GM19043 (cell line): ENCODE results near the gene AREG.

Experiments
- ATAC-seq: cut with Tn5 transposase; IDR thresholded peaks from one replicate; pipeline ENCODE4 v1.9.1; 2021; ENCODE audit warnings: low read depth; ENCODE audit not compliant: unreplicated experiment

The AREG gene

DNA sequence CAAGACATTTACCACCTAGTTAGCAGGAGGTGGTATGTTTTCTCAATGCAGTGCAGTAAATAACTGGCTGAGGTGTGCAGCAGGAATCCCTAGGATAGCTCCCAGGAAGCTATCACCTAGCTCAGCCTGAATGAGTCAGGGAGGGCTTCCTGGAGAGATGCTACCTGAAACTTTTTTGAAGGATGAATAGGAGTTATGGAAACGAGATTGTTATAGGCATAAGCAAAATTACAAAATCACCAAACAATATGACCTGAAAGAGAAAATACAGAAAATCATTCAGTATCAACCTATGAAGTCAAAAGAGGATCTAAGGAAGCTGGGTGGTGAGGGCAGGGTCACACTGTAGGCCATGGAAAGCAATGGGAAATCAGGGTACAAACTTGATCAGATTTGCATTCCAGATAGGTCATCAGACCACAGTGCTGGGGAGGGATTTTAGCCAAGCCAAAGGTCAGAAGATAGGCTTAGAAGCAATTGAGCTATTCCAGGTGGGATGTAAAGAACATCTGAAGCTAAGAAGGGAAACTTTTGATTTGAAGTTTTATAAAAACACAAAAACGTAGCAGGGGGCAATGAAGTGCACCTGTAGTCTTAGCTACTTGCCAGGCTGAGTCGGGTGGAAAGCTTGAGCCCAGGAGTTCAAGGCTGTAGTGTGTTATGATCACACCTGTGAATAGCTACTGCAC, 11.3 kb downstream of the AREG start:
- no peak for ATAC-seq

DNA sequence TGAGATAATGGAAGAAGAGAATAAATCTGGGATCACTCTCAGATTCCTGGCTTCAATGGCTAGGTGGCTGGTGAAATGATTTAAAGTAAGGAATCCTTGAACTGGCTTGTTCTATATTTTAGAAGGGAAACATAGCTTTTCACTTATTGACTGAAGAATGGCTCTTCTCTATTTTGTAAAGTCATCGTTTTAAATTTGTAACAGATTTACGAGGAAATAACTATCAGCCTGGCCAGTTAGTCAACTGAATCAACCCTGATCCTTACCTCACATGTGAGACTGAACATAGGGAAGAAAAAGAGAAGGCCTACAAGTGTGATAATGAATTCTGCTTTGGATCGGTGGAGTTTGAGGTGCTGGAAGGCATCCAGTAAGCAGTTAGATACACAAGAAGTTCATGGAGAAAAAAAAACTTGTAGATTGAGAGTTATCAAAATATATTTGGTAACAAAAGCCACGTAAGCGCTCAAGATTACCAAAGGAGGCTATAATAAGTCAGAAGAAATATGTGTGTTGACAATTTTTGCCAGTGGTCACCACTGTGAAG, 12.0 kb downstream of the AREG start:
- ATAC-seq: no peak

DNA sequence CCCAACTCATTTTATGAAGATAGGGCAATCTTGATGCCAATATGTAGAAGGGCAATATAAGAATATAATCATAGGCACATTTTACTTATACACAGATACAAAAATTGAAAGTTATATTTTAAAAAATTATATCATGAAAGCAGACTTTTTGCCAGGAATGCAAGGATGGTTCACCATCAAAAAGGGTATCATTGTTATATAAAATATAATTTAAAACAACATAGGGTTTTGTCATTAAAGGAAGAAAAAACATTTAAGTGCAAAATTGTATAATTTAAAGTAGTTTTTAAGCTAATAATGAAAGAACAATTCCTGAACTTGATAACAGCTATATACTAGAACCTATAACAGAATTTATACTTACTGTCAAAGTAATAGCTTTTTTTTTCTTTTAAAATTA, 15.9 kb downstream of the AREG start:
- ATAC-seq: no peak

DNA sequence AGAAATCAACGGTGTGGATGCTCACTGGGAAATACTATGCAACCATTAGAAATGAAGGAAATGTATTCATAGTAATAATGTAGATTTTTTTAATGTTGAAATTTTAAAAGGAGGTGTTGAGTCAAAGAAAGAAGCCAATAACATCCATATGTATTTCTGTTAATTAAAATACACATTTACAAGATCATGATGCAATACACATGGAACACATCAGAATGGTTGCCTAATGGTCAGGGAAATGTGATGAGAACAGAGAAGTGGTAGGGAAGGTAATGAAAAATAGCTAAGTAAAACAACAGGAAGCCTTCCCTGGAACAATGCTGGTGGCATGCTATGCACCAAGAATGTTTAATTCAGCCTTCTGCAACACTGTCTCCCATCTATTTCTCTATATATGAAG, 18.2 kb downstream of the AREG start:
- no peak for ATAC-seq

DNA sequence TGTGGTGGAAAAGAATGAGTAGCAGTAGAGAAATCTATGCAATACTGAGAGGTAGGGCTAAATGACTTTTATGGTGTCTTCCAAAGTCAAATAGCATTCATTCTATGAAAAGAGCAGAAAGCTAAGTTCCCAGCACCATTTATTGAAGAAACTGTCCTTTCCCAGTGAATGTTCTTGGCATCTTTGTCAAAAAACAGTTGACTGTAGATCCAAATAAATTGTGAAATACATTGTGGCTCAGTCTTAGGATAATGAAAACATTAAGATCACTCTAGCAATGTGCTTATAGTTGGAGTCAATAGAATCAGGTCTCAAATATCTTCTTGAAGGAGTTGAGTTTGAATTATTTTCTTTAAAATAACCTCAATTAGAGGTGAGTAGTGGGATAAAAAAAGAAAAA, 19.4 kb downstream of the AREG start:
- ATAC-seq: no peak

DNA sequence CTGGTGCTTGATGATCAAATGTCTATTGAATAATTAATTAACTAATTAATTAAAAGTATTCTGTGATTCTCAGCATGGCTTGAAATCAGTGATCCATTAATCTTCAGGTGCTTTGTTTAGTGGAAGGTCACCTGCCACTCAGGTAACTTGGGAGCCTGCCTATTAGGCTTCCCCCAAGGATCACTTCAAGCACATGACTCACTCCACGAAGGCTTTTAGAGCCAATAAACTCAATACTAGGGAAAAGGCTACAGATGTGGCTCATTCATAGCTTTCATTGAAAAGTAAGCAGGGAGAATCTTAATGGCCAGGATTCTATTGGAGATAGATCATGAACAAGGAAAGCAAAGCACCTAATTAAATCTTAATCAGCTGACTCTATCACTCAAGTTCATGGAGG, 21.3 kb downstream of the AREG start:
- ATAC-seq: no peak

DNA sequence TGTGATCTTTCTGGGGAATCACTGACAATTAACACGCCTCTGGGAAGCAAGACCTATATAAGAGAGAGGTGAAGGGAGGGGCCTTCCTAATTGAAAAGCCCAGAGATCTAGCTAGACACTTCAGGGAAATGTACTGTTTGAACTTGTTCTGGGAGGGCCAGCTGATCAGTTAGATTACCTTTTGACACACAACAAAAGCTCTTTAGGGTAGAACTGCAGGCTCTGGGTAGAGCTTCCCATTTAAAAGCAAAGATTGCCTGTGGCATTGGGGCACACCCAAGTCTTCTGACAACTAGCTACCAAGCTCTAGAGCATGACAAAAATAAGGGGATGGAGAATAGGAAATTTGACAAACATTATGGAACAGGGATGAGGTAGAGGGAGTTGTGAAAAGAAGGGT, 26.3 kb downstream of the AREG start:
- ATAC-seq: no peak

DNA sequence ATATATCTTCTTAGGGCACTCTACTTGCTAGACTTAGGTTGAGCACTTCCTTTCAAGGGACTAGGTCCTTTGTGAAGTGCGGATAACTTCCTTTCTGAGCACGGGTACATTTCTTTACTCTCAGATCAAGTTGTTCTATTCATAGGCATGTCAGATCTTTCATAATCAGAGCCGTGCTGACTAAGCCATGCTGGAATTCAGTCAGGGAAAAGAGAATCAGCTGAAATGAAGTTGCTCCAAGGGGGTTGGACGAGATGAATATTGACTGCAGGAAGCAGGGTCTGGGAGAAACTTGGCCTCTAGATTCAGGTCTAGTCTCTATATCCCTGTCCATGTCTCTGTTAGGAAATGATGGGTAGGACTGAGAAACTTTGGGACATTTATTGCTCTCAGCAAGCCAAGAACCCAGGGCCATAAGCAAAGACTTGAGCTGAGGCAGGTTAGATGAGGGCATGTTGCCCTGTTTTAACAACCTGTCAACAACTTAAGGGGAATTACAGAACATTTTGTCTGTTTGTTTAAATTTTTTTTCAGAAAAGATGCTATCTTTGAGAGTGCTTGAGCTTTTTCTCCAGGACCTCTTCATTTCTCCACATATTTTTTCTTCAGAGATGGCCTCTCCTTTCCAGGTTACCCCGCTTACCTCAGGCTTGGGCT, 28.3 kb downstream of the AREG start:
- ATAC-seq: no peak

DNA sequence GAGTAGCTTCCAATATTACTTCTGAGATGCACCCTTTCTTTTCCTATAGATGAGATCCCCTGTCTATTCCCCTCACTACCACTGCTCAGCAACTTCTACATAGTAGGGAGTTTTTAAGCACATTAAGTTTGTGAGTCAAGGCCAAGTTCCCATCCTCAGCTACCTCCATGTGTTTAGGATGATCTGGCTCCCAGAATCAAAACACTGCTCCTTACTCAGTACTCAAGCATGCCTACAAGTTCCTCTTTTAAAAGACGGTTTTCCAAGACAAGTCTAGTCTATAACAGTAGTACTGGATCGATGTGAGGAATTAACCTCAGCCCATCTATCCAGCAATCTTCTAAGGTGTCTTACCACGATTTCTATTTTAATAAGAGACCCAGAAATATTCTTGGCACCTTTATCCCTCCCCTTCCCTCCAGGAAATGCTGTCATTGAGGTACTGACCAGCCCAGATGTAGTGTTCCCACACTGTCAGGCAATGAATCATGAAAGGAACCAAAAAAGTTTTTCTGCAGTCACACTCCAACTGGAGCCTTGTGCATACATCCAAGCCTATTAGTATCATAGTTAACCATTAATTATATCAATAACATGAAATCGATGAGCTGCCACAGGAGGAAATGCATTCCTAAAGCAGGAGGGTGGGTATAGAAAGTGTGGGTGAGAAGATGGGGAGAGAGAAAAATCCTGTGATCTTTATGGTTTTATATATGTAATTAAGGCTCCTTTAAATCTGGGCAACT, 29.6 kb downstream of the AREG start:
- ATAC-seq: no peak

DNA sequence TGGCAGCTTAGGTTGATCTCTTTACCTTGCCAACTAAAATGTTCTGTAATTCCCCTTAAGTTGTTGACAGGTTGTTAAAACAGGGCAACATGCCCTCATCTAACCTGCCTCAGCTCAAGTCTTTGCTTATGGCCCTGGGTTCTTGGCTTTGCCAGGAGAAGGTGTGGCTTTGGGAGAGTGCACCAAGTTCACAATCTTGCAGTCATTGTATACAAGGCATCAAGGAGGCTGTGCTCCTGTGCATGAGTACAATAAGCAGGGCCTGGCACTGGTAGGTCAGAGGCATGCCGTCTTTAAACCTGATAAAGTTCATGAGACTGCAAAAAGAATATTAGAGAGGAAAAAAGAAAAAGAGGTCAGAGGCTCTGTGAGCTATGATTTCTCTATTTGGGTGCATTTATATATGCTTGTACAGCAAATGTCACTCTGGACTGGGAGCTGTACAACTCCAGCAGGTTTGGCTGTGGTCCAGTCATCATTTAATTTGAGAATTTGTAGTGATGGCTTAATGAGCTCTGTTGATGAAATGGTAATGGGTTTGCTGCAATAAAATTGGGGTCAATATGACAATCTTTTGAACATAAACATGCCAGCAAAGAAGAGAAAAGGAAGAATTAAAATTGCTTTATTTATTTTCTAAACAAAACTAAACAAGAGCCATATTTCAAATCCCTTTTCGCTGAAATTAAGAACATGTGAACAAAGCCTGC, 30.3 kb downstream of the AREG start:
- no peak for ATAC-seq

DNA sequence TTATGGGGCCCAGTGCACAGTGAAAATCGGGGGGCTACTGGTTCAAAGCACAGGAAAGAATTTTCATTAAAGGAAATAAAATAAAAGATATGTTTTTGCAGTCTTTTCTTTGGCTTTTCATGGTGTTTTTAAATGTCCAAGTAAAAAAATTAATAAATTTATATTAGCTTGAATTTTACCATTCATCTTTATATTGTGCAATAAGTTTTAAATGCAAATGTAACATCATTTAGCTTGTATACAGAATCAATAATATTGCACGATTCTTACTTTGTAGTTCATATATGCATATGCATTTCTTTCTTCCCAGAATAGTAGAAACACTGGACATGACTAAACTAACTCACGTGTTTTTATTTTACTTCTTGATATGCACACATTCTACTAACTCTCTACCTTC, 31.0 kb downstream of the AREG start:
- no peak for ATAC-seq

DNA sequence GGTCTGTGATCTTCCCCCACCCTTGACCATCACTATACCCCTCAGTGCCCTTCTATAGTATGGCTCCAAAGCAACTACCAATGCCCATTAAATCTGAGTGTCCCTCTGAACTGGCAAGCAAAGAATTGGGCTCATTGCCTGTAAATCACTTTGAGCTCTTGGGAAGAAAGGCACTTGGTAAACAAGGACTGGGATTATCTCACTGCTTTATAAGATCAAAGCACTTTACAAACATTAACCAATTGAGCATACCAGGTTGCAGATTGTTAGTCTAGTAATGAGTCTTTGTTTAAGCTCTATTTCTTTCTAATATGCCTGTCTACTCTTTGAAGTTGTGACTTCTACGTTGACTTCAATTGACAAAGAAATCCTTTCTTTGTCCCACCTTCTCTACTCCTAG, 34.1 kb downstream of the AREG start:
- ATAC-seq: no peak

DNA sequence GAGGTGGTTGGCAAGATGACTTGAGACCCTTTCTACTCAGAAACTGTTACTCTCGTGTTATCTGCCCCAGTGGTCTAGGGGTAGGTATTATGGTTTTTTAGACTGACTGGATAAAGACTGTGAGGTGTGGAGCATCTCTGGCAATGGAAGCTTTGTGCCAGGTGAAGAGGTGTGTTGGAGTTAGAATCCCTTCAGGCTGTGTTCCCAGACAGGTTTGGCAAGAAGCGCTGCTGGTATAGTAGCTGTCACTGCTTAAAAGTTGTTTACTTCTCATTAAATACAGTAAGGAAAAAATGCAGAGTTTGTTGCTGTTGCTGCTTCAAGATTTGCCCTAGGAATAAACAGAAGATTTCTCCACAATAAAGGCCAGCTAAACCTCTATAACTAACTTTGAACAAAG, 35.3 kb downstream of the AREG start:
- no peak for ATAC-seq

DNA sequence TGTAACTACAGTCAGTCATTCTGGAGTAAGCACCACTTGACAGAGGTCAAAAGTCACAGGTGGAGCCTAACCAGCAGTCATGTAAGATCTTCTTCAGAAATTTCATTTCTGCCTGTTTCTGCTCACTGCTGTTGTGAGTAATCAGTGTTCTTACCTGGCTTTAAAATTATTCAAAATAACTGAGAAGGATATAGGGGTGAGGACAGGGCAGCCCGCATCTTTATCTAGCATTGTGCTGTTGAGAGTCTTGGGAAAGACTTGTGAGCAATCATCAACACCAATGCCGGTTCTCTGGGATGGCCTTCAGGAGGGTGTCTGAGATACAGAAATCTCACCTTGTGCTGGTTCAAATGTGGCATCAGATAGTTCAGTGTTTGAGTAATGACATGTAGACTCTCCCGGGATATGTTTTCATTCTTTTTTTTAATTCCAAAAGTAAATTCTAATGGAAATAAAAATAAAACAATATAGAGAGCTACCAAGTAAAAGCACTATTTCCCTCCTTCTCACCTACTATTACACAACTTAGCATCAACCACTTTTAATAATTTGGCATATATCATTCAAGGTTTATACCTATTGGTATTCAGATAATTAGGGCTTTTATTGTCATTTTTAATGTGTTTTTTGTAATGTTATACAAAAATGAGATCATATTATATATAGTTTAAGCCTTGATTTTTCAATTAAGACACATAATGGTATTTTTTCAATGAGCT, 37.1 kb downstream of the AREG start:
- no peak for ATAC-seq

DNA sequence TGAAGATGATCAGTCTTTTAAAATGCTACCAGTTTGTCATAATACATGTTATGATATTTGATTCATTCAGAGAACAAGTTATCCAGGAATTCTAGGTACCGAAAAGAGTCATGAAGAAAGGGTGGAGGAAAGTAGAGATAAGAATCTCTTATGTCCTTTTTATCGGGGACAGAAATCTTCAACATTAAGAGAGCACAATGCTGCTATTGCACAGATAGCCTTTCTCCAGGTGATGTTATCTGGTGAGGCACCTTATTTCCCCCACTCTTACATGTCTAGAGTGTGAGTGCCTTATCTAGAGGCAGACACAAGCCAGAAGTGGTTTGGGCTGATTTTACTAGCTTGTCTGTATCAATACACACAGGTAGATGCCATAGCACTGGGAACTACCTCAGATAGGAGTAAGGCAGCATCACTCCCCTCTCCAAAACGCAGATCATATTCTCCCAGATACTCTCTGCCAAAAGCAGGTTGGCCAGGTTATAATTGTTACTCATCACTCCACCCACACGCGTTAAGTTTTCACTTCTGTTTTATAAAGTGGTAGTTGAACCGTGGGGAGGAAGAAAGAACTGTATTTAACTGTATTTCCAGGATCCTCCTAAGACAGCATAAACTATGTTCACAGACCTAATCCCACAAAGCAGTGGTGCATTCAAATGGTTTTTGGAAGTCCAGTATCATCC, 38.4 kb downstream of the AREG start:
- no peak for ATAC-seq

DNA sequence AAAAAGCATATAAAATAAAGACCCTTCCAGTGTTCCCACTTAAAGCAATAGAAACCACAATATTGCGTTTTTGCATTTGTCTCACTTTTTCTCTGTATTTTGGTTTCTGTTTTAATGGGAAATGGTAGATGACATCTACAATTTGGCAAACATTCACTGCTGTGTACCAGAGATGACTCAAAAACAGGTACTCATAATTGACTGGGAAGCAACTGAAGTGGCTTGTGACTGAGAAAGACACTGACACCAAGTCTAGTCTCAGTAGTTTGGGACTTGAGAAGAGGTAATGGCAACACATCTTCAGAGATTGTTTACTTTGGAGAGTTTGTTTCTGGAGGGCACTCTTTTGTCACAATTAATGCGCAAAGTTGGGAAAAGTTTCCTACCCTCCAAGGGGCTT, 42.0 kb downstream of the AREG start:
- ATAC-seq: no peak

DNA sequence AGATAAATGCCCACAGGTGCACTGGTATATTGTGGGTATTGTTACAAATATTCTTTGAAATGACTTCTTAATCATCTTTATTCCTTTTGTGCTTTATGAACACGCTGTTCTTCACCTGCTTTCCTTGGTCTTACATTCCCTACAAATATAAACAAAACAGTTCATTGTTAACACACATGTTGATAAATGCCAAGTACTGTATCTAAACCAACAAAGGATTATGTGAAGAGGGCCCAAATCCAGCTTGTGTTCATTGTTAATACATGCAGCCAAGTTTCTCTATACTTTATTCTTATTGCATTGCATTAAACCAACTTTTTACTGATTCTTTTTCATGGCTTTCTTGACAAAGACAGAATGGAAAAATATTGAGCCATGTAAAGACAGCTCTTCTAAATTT, 42.8 kb downstream of the AREG start:
- no peak for ATAC-seq

DNA sequence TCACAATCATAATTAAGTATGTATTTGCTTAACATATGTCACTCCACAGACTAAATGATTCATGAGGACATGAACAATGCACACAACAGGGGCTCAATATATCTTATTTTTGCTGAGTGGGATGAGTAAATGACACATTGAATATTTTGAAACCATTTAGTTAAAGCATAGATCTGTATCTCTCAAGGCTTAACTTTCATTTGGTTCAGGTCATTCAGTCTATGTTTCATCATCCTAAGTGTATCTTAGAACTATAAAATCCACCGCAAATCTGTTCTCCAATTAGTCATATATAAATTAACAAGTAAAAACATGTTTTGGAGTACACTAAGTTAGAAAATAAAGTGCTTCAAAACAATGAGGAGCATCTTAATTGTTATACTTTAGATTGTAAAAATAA, 45.8 kb downstream of the AREG start:
- ATAC-seq: no peak

DNA sequence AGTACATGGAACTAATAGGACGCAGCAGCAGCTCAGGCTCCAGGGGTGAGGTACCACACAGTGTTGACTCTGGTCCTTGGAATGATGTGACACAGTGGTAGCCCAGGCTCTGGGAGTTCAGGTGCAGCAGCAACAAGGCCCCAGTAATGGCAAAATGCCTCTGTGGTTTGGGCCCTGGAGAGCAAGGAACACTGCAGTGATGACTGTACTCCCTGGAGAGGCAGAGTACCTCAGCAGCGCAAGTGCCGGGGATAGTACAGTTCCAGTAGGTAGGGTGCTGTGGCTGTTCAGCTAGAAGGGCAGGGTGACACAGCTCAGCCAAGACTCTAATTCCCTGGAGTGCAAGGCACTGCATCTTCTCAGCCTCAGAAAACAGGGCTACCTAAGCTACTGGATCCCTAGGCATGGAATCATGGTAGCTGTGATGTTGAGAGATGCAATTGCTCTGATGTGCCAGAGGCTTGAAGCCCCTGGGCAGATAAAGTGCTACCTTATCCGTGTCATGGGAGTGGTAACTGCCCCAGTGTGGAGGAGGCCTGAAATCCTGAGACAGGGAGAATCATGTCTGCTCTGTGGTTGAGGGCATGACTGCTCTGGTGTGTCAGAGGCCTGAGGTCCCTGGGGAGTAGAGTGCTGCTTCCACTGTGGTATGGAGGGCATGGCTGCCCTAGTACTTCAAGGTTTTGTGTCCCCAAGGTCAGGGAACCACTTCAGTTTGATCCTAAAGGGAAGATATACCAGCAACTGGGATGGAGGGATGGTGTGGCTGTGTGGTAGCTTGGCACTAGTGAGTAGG, 55.2 kb downstream of the AREG start:
- peak; percentile 51 for ATAC-seq
